DOHH2 (cell line): ENCODE data around the gene GBE1.

Experiments
- H3F3A ChIP-seq: fragments of 200-600 bp; sonication (generic), shearing (Covaris generic); 2 replicates; pipeline ENCODE4 v1.6.0; 2016; ENCODE audit warnings: antibody characterized with exemption, mild to moderate bottlenecking; ENCODE audit not compliant: control insufficient read depth, insufficient read depth
- H3K27ac ChIP-seq: fragments of 200-600 bp; sonication (generic); 2 replicates; pipeline ENCODE4 v1.5.1; 2014; ENCODE audit warnings: low read depth, mild to moderate bottlenecking, low read length, moderate library complexity
- H3K27me3 ChIP-seq: fragments of 200-600 bp; sonication (generic); 2 replicates; pipeline ENCODE4 v1.6.1; 2014; ENCODE audit warnings: mild to moderate bottlenecking, low read length, mixed read lengths; ENCODE audit not compliant: control insufficient read depth
- H3K36me3 ChIP-seq: fragments of 200-600 bp; sonication (generic); 2 replicates; pipeline ENCODE4 v1.6.1; 2014; ENCODE audit warnings: mild to moderate bottlenecking, low read length, moderate library complexity, mixed read lengths; ENCODE audit not compliant: control insufficient read depth
- H3K4me1 ChIP-seq: fragments of 200-600 bp; sonication (generic); 2 replicates; pipeline ENCODE4 v1.6.1; 2014; ENCODE audit warnings: mild to moderate bottlenecking, low read length, mixed read lengths; ENCODE audit not compliant: control insufficient read depth
- H3K4me2 ChIP-seq: fragments of 200-600 bp; sonication (generic); 2 replicates; pipeline ENCODE4 v1.6.0; 2014; ENCODE audit warnings: mild to moderate bottlenecking, low read length, moderate library complexity
- H3K4me3 ChIP-seq: fragments of 200-600 bp; sonication (generic); 2 replicates; pipeline ENCODE4 v1.5.1; 2014; ENCODE audit warnings: mild to moderate bottlenecking, low read length, mixed read lengths
- H3K79me2 ChIP-seq: fragments of 200-600 bp; sonication (generic); 2 replicates; pipeline ENCODE4 v1.6.1; 2014; ENCODE audit warnings: mild to moderate bottlenecking, low read length, mixed read lengths; ENCODE audit not compliant: control insufficient read depth
- H3K9me2 ChIP-seq: fragments of 200-600 bp; sonication (generic); replicated peaks from 2 replicates; pipeline ENCODE4 v1.6.1; 2014; ENCODE audit warnings: mild to moderate bottlenecking, low read length, mixed read lengths; ENCODE audit not compliant: control insufficient read depth
- H3K9me3 ChIP-seq: fragments of 200-600 bp; sonication (generic); 2 replicates; pipeline ENCODE4 v1.6.1; 2014; ENCODE audit warnings: antibody characterized with exemption, low read length, mixed read lengths; ENCODE audit not compliant: control insufficient read depth, insufficient read depth
- H4K20me1 ChIP-seq: fragments of 200-600 bp; sonication (generic); 2 replicates; pipeline ENCODE4 v1.6.0; 2014; ENCODE audit warnings: low read depth, mild to moderate bottlenecking, antibody characterized with exemption, low read length, moderate library complexity; ENCODE audit not compliant: control insufficient read depth, insufficient read depth
- EZH2phosphoT487 ChIP-seq: fragments of 200-600 bp; sonication (generic); IDR thresholded peaks from 2 replicates; pipeline ENCODE4 v1.6.1; 2017; ENCODE audit warnings: borderline replicate concordance, mild to moderate bottlenecking, antibody characterized with exemption, low read length, moderate library complexity, mixed read lengths
- TF ChIP-seq, protein P1 (sequence below): fragments of 200-600 bp; sonication (generic); IDR thresholded peaks from one replicate; pipeline ENCODE4 v1.5.1; 2014; ENCODE audit warnings: antibody characterized with exemption, mild to moderate bottlenecking, low read depth, low read length; ENCODE audit not compliant: poor library complexity, severe bottlenecking

Gene GBE1

DNA sequence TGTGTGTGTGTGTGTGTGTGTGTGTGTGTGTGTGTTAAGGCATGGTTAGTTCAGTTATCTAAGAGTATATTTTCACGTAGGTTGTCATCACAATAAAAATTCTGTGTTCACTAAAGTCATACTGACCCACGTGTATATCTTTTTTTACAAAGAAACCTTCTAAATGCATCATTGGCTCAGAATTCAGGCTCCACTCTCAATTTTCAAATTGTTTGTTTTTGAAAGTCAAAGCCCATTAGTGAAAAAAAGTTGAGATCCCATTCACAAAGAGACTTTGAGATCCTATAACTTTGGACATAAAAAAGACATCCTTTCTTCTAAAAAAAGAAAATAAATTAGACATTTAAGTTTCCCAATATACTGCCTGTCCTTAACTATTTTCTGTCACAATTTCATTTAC is 59.3 kb downstream of the GBE1 start:
- H3K36me3 ChIP-seq, result no peaks in the 10 kb centered on the region; the same call in 1 of the 2 replicates
- no peaks in the 10 kb centered on the region for H4K20me1 ChIP-seq
- no peak overlapping the region for H3K4me3 ChIP-seq
- no peaks in the 10 kb centered on the region for H3K9me3 ChIP-seq
- no peak overlapping the region for H3K27ac ChIP-seq
- H3K9me2 ChIP-seq, result no peaks in the 10 kb centered on the region
- no peaks in the 10 kb centered on the region for H3K79me2 ChIP-seq
- no peak for TF ChIP-seq EZH2phosphoT487
- TF ChIP-seq, protein P1, sequence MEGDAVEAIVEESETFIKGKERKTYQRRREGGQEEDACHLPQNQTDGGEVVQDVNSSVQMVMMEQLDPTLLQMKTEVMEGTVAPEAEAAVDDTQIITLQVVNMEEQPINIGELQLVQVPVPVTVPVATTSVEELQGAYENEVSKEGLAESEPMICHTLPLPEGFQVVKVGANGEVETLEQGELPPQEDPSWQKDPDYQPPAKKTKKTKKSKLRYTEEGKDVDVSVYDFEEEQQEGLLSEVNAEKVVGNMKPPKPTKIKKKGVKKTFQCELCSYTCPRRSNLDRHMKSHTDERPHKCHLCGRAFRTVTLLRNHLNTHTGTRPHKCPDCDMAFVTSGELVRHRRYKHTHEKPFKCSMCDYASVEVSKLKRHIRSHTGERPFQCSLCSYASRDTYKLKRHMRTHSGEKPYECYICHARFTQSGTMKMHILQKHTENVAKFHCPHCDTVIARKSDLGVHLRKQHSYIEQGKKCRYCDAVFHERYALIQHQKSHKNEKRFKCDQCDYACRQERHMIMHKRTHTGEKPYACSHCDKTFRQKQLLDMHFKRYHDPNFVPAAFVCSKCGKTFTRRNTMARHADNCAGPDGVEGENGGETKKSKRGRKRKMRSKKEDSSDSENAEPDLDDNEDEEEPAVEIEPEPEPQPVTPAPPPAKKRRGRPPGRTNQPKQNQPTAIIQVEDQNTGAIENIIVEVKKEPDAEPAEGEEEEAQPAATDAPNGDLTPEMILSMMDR, result no peak
- H3K27me3 ChIP-seq, result no peaks in the 10 kb centered on the region
- H3F3A ChIP-seq, result no peaks in the 10 kb centered on the region
- H3K4me2 ChIP-seq, result no peak overlapping the region
- no peaks in the 10 kb centered on the region for H3K4me1 ChIP-seq

DNA sequence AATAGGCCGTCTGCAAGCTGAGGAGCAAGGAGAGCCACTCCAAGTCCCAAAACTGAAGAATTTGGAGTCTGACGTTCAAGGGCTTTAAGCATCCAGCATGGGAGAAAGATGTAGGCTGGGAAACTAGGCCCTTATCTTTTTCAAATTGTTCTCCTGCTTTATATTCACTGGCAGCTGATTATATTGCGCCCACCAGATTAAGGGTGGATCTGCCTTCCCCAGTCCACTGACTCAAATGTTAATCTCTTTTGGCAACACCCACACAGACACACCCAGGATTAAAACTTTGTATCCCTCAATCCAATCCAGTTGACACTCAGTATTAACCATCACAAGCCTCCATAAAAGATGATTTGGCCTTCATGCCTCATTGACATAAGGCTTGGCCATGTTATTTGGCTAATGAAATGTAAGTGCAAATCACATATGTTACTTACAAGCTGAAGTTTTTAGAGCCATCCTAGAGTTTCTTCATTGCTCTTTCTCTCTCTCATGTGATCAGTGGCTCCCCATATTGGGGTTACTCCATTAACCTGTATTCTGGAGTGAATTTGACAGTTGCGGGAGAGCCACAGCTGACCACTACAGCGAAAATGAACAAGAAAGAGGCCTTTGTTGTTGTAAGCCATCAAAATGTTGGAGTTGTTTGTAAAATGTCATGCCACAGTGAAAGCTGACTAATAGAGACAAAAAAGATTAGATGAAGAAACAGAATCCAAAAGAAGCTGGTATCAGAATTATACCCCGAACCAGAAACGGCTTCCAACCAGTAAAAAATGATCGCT is 61.7 kb downstream of the GBE1 start:
- Histone ChIP-seq H3K27me3 (no peaks in the 10 kb centered on the region), H3K27ac (no peak overlapping the region), H3K4me3 (no peak overlapping the region), H3K4me2 (no peak overlapping the region), H3K4me1 (no peaks in the 10 kb centered on the region), H3F3A (no peaks in the 10 kb centered on the region), H3K36me3 (no peaks in the 10 kb centered on the region; the same call in 1 of the 2 replicates), H3K9me3 (no peaks in the 10 kb centered on the region), H4K20me1 (no peaks in the 10 kb centered on the region), H3K9me2 (no peaks in the 10 kb centered on the region), H3K79me2 (no peaks in the 10 kb centered on the region)
- TF ChIP-seq, protein P1, result no peak
- no peak for TF ChIP-seq EZH2phosphoT487

DNA sequence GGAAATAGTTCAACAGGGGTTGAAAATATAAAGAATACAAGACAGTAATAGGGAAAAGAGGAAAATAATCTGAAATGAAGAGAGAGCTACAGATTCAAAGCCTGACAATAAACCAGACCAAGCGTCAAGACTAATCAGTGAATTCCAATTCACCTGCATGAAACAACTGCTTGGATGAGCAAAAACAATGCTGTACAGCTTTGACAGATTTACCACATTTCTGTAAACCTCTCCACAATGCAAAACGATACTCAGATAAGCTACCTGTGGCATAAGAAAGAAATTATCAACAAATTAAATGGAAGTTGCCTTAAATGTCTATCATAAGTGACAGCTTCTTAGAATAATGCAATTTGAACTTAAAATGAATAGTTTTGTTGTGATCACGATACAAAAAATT is 65.4 kb downstream of the GBE1 start:
- Histone ChIP-seq H3F3A (no peaks in the 10 kb centered on the region), H3K9me3 (no peaks in the 10 kb centered on the region), H3K27ac (no peak overlapping the region), H3K27me3 (no peaks in the 10 kb centered on the region), H3K9me2 (no peaks in the 10 kb centered on the region), H4K20me1 (no peaks in the 10 kb centered on the region), H3K79me2 (no peaks in the 10 kb centered on the region), H3K4me2 (no peak overlapping the region), H3K4me1 (no peaks in the 10 kb centered on the region), H3K36me3 (no peaks in the 10 kb centered on the region; the same call in 1 of the 2 replicates), H3K4me3 (no peak overlapping the region)
- TF ChIP-seq EZH2phosphoT487, result no peak
- TF ChIP-seq, protein P1, result no peak
